HL-60/S4 treated with retinoic acid at 250 ng/mL for 4 days and 3 days (cell line): Measurements from ENCODE around the gene LHFPL6.

Source experiments
- in situ Hi-C: fragments of 300-500 bp; cut with MboI; formaldehyde crosslinking; loops from 2 replicates; pipeline ENCODE4 v1.7.0; 2022; ENCODE audit warnings: low sequenced_read_pairs

Gene LHFPL6

GRCh38 chr13:39602614-39603366 is at the start of gene LHFPL6:
Gene LHFPL6, minus strand, starts transcription at chr13:39603193.
- in situ Hi-C loops = no loop called here

DNA sequence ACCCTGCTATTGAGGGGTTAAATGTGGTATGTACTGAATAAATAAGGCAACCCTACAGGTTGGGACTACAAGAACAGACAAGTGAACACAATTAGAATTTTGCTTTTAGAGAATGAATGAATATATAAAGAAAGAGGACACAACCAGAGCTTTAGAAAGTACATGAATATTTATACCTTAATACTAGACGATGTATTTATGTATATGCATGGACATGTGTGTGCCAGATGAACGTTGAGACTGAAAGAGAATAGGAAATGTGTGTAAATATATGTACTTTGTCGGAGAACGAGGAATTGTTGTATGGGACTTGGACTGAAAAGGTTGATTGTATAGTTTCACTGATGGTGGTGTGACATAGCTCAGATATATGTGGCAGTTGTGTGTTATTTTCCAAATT is 43.1 kb upstream of the LHFPL6 start:
- in situ Hi-C loops = no loop called here

- in situ Hi-C loops = no loop called here
These were observed 38.7 kb upstream of the LHFPL6 start for GRCh38 chr13:39641645-39642044.

DNA sequence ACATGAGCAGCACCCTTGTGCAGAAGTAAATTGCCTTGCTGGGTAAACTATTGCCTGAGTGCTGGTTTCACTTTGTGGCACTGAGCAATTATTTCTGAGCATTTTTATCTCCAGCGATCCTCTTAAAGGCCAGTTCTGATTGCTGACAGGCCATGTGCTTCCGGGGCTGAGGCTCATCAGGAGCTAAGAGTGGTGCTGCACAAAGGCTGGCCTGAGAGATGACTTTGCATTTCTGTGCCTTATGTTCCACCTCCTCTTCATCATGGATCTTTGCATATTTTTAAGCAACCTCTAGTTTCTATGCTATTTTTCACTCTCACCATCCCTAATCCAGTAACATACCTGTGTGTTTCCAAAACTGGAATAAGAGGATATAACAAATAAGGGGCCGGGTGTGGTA is 34.9 kb upstream of the LHFPL6 start:
- in situ Hi-C loops = no loop called here

GRCh38 chr13:39635564-39635963 is 32.6 kb upstream of the LHFPL6 start:
- in situ Hi-C loops = no loop called here

DNA sequence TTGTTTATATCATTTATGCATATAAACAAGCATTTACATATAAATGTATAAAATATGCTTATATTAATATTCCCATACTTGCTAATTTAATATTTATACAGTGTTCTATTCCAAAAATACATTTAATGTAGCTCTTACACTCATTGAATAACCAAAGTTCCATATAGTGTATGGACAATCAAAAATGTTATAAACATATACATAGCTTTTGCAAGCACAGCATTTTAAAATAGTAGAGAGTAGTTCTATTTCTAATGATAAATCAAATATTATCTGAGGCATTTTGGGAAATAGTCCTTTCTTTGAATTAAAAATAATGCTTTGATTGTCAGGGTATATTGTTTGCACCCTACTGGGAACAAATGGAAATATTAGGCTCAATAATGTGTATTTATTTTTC is 30.0 kb upstream of the LHFPL6 start:
- in situ Hi-C loops = no loop called here

DNA sequence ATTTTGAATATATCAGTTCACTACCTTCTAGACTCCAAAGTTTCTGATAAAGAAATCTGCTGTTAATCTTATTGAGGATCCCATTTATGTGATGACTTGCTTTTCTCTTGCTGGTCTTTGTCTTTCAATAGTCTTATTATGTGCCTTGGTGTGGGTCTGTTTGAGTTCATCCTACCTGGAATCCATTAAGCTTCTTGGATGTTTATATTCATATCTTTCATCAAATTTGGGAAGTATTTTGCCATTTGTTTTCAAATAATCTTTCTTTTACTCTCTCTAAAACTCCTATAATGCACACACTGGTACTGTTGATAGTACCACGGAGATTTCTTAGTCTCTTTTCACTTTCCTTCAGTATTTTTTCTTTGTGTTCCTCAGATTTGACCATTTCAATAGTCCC is 28.3 kb upstream of the LHFPL6 start:
- in situ Hi-C loops = no loop called here

DNA sequence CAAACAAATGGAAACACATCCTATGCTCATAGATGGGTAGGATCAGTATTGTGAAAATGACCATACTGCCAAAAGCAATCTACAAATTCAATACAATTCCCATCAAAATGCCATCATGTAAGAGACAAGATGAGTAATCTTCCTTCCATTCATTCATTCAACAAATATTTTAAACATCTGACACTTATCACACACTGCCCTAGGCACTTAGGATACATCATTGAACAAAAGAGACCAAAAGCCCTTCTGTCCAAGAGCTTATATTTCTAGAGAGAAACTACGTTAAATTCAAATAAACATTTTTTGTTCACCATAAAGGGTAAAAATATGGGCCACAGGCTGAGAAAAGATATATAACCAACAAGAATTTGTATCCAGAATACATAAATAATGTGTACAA is 20.5 kb upstream of the LHFPL6 start:
- in situ Hi-C loops = no loop called here

- in situ Hi-C loops = no loop called here
These were observed 15.6 kb upstream of the LHFPL6 start for GRCh38 chr13:39618561-39618960.

DNA sequence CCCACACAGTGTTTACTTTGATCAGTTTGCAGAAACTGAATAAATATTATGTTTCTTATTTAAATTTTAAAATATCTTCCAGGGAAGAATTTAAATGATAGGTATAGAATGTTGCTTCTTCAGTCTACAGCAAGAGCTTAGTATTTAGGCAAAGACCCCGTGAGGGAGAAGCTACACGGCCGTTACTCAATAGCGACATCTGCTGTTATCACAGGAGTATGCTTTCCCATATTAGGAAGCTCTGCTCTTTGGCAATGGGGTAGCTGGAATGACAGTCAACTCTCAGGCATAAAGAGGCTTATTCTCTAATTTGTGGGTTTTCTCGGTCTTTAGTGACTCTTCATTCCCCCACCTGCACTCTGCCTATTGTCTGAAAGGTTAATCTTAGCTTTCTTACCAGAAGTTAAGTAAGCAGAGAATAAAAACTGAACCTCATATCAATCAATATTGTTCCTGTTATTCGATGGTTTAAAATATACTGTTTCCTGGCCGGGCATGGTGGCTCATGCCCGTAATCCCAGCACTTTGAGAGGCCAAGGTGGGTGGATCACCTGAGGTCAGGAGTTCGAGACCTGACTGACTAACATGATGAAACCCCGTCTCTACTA is 13.2 kb upstream of the LHFPL6 start:
- in situ Hi-C loops = no loop called here

DNA sequence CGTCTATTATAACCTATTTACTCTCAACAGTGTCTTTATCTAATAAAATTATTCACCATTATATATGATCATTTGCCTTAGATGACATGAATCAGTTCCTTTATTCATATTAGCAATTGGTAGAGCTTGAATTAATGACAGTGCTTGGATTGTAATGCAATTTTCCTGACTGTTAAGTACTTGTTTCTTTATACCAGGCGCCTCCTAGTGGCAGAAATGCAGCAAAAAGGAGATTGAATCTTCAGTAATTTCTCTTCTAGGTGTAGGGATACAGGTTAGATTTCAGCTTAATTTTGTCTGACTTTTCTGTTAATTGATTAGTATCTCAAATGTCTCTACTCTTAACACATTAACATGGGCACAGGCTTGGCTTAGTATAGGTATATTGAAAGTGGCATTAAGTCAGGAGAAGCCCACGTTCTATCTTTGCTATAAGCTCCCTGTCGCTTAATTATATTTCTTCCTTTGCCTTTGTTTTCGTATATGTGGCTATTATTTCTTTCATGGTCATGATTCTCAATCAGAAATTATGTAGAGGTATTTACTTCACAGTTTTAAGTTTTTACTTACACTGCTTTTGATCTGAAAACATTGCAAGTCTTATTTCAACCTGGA is 9.1 kb upstream of the LHFPL6 start:
- in situ Hi-C loops = no loop called here

DNA sequence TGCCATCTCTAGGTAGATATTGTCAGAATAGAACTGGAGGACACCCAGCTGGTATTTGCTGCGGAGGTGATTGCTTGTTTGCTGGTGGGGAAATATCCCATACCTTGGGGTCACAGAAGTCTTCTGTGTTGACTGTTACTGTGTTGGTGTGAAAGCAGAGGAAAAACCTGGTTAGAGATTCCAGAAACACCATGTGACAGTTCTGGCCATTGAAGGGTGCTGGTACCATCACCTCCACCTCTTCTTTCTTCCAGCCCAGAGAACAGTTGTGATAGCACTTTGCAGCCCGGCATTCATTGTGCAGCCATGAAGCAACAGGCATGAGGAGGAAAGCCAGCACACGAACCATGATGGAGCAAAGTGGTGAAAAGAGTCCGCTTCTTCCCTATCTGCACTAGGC is 4.9 kb upstream of the LHFPL6 start:
- in situ Hi-C loops = no loop called here

DNA sequence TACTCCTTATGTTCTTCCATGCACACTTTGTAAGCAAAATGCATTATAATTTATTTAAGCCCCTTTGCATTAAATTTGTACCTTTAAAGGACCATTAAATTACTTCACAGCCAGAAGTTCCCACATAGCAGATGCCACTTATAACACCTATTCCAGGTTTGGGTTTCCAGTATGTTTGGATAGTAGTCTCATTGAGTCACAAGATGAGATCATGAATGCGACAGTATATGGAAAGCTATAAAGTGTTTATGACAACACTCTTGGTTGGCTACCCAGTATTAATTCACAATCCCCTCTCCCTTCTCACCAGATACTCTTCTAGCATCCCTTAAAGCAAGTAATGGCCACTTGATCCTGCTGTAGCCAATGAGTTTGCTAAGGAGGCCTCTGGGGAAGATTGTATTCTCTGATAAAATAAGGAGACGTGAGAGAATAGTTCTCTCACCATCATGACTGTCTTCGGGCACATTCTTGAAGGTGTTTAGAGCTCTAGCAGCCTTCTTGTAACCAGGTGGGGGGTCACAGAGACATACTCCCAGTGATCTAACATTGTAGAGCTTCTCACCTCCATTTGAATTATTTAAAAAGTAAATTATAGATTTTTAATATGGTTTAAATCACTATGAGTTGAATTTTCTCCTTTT is 2.8 kb upstream of the LHFPL6 start:
- in situ Hi-C loops = no loop called here

DNA sequence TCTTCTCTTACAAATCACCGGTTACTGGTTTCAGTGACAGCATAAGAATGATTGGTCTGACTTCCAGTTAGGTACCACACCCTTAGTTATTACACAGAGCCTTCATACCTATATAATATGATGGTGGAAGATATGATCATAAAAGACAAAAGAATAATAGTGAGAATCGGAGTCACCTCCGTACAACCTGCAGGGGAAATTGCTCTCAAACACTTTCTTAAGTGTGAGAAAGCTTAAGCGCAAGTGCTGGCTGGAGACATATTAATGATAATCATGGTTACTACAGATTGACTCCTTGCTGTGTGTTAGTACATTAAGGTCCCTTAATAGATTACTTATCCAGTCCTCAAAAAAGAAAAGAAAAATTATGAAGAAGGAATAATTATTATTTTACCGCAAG is 1.8 kb upstream of the LHFPL6 start:
- in situ Hi-C loops = no loop called here

DNA sequence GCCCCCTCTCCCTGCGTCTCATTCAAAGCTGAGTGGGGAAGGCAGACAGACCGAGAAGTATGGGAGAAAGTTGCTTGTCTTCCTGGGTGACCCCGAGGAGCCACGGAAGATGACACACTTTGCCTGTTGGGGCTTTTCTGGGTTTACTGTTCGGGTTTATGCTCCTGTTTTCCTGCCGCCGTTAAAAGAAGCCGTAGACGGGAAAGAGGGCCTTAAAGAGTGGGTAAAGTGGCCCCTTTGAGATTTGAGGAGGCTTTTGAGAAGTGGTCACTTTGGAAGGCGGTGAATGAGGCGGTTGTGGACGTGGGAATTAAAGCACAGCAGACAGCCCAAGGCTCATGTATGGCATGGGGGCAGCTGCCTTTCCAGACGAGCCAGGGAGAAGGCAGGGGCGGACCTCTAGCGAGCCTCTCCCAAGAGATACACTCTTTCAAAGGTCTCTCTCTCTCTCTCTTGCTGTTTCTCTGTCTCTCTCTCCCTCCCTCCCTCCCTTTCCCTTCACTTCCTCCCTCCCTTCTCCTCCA is 493 bp upstream of the LHFPL6 start:
- in situ Hi-C loops = no loop called here

DNA sequence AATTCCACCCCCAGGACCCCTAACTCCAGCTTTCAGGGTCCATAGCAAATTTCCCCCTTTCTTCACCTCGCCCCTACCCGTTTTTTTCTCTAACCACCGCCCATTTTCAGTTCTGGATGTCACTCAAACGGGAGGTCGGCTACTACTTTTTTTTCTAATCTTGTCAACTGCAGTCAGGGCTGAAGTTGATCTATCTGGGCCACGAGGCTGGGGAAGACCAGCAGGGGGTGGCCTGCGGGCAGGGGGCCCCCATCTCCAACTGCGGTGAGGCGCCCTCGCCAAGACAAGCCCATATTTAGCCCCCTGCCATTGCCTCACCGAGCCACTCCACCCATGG is 748 bp downstream of the LHFPL6 start:
- in situ Hi-C loops = no loop called here

- in situ Hi-C loops = no loop called here
These were observed 1.4 kb downstream of the LHFPL6 start for GRCh38 chr13:39601636-39602035.

DNA sequence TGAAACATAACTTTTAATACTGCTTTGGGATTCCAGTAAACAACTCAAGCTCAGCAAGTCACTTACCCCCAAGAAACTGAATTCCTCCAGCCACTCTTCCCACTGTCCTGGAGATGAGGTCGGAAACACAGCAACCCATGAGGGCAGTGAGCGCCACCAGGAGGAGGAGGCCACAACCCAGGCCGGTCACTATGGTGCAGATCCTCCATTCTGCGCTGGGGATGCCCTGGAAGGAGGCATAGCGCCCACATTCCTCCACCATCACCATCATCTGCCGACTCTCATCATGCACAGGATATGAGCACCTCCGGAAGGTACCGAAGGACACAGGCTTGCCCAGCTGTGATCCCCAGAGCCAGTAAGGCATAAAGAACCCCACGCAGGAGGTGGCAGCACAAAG is 2.2 kb downstream of the LHFPL6 start:
- in situ Hi-C loops = no loop called here

DNA sequence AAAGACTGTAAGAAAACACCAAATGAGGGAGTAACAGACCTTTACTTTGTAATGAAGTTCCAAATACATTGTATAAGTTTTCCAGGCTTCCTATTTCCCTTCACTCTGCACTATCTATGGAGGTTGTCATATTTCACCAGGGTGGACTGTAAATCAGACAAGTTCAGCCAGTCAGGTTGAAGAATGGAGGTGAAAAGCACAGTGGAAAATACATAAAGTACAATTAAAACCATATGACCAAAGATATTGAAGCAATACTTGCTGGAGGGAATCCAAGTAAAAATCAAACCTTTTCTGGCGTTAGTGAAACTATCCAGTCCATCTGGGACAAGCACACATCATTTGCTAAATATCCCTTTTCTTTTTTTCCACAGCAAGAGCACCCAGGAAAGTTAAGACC is 3.2 kb downstream of the LHFPL6 start:
- in situ Hi-C loops = no loop called here

- in situ Hi-C loops = no loop called here
These were observed 4.0 kb downstream of the LHFPL6 start for GRCh38 chr13:39599012-39599411.

GRCh38 chr13:39597838-39598237 is 5.2 kb downstream of the LHFPL6 start:
- in situ Hi-C loops = no loop called here

DNA sequence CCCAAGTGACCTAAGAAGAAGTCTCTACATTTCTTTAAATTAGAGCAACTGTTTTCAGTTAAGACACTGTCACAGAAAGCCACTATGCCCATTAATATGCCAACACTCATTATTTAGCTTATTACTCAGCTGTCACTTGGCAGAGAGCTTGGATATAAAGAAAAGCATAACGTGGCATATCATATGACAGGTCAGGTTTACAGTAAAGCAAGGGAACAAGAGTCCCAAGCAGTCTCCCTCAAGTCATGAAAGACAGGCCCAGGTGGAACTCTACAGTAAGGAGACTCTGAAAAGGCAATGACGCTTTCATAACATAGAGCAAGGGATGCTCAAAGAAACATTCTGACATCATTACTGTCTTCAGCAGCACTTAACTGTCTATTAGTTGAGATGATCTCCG is 6.3 kb downstream of the LHFPL6 start:
- in situ Hi-C loops = no loop called here
